SK-N-SH (cell line): ENCODE results near the gene MTUS2.

ENCODE experiments used
- ELF1 ChIP-seq: IDR thresholded peaks from 2 replicates; pipeline ENCODE4 v1.4.0; 2012
- EZH2phosphoT487 ChIP-seq: fragments of 200-600 bp; sonication (generic); IDR thresholded peaks from 2 replicates; pipeline ENCODE4 v1.6.1; 2017; ENCODE audit warnings: low read depth, mixed run types, mild to moderate bottlenecking, antibody characterized with exemption, moderate library complexity, borderline replicate concordance
- JUND ChIP-seq: IDR thresholded peaks from 2 replicates; pipeline ENCODE4 v1.4.0; 2012
- POLR2AphosphoS5 ChIP-seq: IDR thresholded peaks from 2 replicates; pipeline ENCODE4 v1.6.1; 2012; ENCODE audit warnings: low read depth, low read length
- RFX5 ChIP-seq: IDR thresholded peaks from 2 replicates; pipeline ENCODE4 v1.6.1; 2012; ENCODE audit warnings: mild to moderate bottlenecking, improper control_type of control experiment, low read length
- YY1 ChIP-seq: IDR thresholded peaks from 2 replicates; pipeline ENCODE4 v1.4.0; 2012; ENCODE audit warnings: low read depth, mild to moderate bottlenecking
- TF ChIP-seq, protein P1 (sequence below): fragments of 200-600 bp; sonication (generic); IDR thresholded peaks from 2 replicates; pipeline ENCODE4 v1.6.1; 2017; ENCODE audit warnings: antibody characterized with exemption, mild to moderate bottlenecking, moderate library complexity
- TF ChIP-seq, protein P2 (sequence below): IDR thresholded peaks from 2 replicates; pipeline ENCODE4; 2012
- TF ChIP-seq, protein P3 (sequence below): IDR thresholded peaks from 2 replicates; pipeline ENCODE4 v1.4.0; 2012; ENCODE audit warnings: low read depth
- TF ChIP-seq, protein P4 (sequence below): fragments of 150-350 bp; IDR thresholded peaks from 2 replicates; pipeline ENCODE4 v1.6.1; 2016; ENCODE audit warnings: mild to moderate bottlenecking, low read depth, low read length

DNA sequence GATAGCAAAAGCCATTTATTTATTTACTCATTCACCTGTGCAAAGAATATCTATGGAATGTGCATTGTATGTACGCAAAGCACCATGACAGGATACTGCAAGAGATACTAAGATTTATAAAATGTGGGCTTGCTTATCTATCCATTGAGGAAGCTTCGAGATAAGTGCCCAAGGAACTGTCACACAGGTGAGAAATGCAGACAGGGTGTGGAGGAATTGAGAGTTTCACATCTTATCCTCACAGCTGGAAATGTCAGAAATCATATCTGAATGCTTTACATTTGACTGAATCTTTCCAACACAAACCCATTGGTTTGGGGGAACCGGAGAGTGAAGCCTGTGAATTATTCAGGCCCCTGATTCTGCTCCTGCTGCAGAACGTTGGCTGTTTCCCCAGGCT lies 662.4 kb downstream of the MTUS2 start:
- TF ChIP-seq POLR2AphosphoS5: no peak
- TF ChIP-seq, protein P1, sequence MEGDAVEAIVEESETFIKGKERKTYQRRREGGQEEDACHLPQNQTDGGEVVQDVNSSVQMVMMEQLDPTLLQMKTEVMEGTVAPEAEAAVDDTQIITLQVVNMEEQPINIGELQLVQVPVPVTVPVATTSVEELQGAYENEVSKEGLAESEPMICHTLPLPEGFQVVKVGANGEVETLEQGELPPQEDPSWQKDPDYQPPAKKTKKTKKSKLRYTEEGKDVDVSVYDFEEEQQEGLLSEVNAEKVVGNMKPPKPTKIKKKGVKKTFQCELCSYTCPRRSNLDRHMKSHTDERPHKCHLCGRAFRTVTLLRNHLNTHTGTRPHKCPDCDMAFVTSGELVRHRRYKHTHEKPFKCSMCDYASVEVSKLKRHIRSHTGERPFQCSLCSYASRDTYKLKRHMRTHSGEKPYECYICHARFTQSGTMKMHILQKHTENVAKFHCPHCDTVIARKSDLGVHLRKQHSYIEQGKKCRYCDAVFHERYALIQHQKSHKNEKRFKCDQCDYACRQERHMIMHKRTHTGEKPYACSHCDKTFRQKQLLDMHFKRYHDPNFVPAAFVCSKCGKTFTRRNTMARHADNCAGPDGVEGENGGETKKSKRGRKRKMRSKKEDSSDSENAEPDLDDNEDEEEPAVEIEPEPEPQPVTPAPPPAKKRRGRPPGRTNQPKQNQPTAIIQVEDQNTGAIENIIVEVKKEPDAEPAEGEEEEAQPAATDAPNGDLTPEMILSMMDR: no peak
- no peak for TF ChIP-seq ELF1
- TF ChIP-seq, protein P2, sequence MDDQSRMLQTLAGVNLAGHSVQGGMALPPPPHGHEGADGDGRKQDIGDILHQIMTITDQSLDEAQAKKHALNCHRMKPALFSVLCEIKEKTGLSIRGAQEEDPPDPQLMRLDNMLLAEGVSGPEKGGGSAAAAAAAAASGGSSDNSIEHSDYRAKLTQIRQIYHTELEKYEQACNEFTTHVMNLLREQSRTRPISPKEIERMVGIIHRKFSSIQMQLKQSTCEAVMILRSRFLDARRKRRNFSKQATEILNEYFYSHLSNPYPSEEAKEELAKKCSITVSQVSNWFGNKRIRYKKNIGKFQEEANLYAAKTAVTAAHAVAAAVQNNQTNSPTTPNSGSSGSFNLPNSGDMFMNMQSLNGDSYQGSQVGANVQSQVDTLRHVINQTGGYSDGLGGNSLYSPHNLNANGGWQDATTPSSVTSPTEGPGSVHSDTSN: no peak
- TF ChIP-seq, protein P3, sequence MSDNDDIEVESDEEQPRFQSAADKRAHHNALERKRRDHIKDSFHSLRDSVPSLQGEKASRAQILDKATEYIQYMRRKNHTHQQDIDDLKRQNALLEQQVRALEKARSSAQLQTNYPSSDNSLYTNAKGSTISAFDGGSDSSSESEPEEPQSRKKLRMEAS: no peak
- TF ChIP-seq EZH2phosphoT487: no peak
- TF ChIP-seq YY1: no peak
- TF ChIP-seq RFX5: no peak
- TF ChIP-seq JUND: no peak
- TF ChIP-seq, protein P4, sequence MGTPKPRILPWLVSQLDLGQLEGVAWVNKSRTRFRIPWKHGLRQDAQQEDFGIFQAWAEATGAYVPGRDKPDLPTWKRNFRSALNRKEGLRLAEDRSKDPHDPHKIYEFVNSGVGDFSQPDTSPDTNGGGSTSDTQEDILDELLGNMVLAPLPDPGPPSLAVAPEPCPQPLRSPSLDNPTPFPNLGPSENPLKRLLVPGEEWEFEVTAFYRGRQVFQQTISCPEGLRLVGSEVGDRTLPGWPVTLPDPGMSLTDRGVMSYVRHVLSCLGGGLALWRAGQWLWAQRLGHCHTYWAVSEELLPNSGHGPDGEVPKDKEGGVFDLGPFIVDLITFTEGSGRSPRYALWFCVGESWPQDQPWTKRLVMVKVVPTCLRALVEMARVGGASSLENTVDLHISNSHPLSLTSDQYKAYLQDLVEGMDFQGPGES: no peak
